Measurements from ENCODE around the gene FOXF2. TPM values are rescaled to one million over a fixed set of nuclear protein-coding genes. Genes with fewer than 3 reads are reported as not detected.

FOXF2 gene

GRCh38 chr6:1438471-1438881 lies 49.1 kb downstream of the FOXF2 start:
- H2AK5ac ChIP-seq (ENCODE audit: low read length): no peak overlapping the region
- no peak for DNase-seq
- WGBS (ENCODE audit: extremely low coverage, insufficient coverage, low lambda C conversion rate): no CpG with 5 or more reads among the region's 12 CpGs
- H3K9ac ChIP-seq (ENCODE audit: low read length): no peak overlapping the region
- no peak overlapping the region for H3K18ac ChIP-seq (ENCODE audit: low read length)
- H3K79me1 ChIP-seq (ENCODE audit: low read length): no peaks in the 10 kb centered on the region
- H2BK5ac ChIP-seq (ENCODE audit: low read length): no peak overlapping the region
- no peaks in the 10 kb centered on the region for H3K36me3 ChIP-seq (ENCODE audit: control insufficient read depth, insufficient read depth, low read length)
- no peak overlapping the region for H3K4ac ChIP-seq (ENCODE audit: low read depth, low read length)
- H2BK15ac ChIP-seq (replicated peaks; ENCODE audit: low read depth): no peak overlapping the region
- no peak overlapping the region for H4K8ac ChIP-seq (ENCODE audit: low read depth, low read length)
- no peak overlapping the region for H2BK120ac ChIP-seq (ENCODE audit: low read depth, low read length)
- H3K4me3 ChIP-seq (ENCODE audit: low read length): no peak overlapping the region
- no peaks in the 10 kb centered on the region for H3K79me2 ChIP-seq (ENCODE audit: control insufficient read depth, insufficient read depth, low read length)
- no peaks in the 10 kb centered on the region for H3K4me1 ChIP-seq (ENCODE audit: control insufficient read depth, low read depth, low read length)
- H3K27ac ChIP-seq (ENCODE audit: low read depth, low read length): no peak overlapping the region
- H3K4me2 ChIP-seq (ENCODE audit: low read length): no peak overlapping the region
- H3K27me3 ChIP-seq (ENCODE audit: insufficient read depth, low read length, poor library complexity): no peaks in the 10 kb centered on the region
- no peak overlapping the region for H3K56ac ChIP-seq (ENCODE audit: low read length)
- no peak overlapping the region for H3K23ac ChIP-seq (ENCODE audit: low read length)
- H4K5ac ChIP-seq (ENCODE audit: low read length): no peak overlapping the region

GRCh38 chr6:1439349-1439748 lies 50.0 kb downstream of the FOXF2 start:
- no peak overlapping the region for H3K4ac ChIP-seq (ENCODE audit: low read depth, low read length)
- no peak overlapping the region for H3K18ac ChIP-seq (ENCODE audit: low read length)
- no peaks in the 10 kb centered on the region for H3K27me3 ChIP-seq (ENCODE audit: insufficient read depth, low read length, poor library complexity)
- H2BK15ac ChIP-seq (replicated peaks; ENCODE audit: low read depth): no peak overlapping the region
- H3K79me1 ChIP-seq (ENCODE audit: low read length): no peaks in the 10 kb centered on the region
- no peak overlapping the region for H2BK5ac ChIP-seq (ENCODE audit: low read length)
- H3K4me1 ChIP-seq (ENCODE audit: control insufficient read depth, low read depth, low read length): no peaks in the 10 kb centered on the region
- H3K4me2 ChIP-seq (ENCODE audit: low read length): no peak overlapping the region
- no peak for DNase-seq
- no peak overlapping the region for H4K5ac ChIP-seq (ENCODE audit: low read length)
- WGBS (ENCODE audit: extremely low coverage, insufficient coverage, low lambda C conversion rate): no CpG with 5 or more reads among the region's 10 CpGs
- no peak overlapping the region for H3K23ac ChIP-seq (ENCODE audit: low read length)
- no peak overlapping the region for H3K4me3 ChIP-seq (ENCODE audit: low read length)
- no peak overlapping the region for H2AK5ac ChIP-seq (ENCODE audit: low read length)
- no peak overlapping the region for H3K27ac ChIP-seq (ENCODE audit: low read depth, low read length)
- H3K9ac ChIP-seq (ENCODE audit: low read length): no peak overlapping the region
- no peaks in the 10 kb centered on the region for H3K36me3 ChIP-seq (ENCODE audit: control insufficient read depth, insufficient read depth, low read length)
- no peak overlapping the region for H2BK120ac ChIP-seq (ENCODE audit: low read depth, low read length)
- H3K56ac ChIP-seq (ENCODE audit: low read length): no peak overlapping the region
- H3K79me2 ChIP-seq (ENCODE audit: control insufficient read depth, insufficient read depth, low read length): no peaks in the 10 kb centered on the region
- H4K8ac ChIP-seq (ENCODE audit: low read depth, low read length): no peak overlapping the region

GRCh38 chr6:1442929-1443328 lies 53.6 kb downstream of the FOXF2 start:
- Histone ChIP-seq H4K5ac (ENCODE audit: low read length) (no peak overlapping the region), H2BK5ac (ENCODE audit: low read length) (no peak overlapping the region), H3K9ac (ENCODE audit: low read length) (no peak overlapping the region), H2AK5ac (ENCODE audit: low read length) (no peak overlapping the region), H3K56ac (ENCODE audit: low read length) (no peak overlapping the region), H3K36me3 (ENCODE audit: control insufficient read depth, insufficient read depth, low read length) (no peaks in the 10 kb centered on the region), H3K27ac (ENCODE audit: low read depth, low read length) (no peak overlapping the region), H3K27me3 (ENCODE audit: insufficient read depth, low read length, poor library complexity) (no peaks in the 10 kb centered on the region), H3K4me3 (ENCODE audit: low read length) (no peak overlapping the region), H3K4me2 (ENCODE audit: low read length) (no peak overlapping the region), H4K8ac (ENCODE audit: low read depth, low read length) (no peak overlapping the region), H3K18ac (ENCODE audit: low read length) (no peak overlapping the region), H3K79me1 (ENCODE audit: low read length) (no peaks in the 10 kb centered on the region), H3K23ac (ENCODE audit: low read length) (no peak overlapping the region), H2BK15ac (replicated peaks; ENCODE audit: low read depth) (no peak overlapping the region), H2BK120ac (ENCODE audit: low read depth, low read length) (no peak overlapping the region), H3K79me2 (ENCODE audit: control insufficient read depth, insufficient read depth, low read length) (no peaks in the 10 kb centered on the region), H3K4me1 (ENCODE audit: control insufficient read depth, low read depth, low read length) (no peaks in the 10 kb centered on the region), H3K4ac (ENCODE audit: low read depth, low read length) (no peak overlapping the region)
- DNase-seq: no peak
- WGBS (ENCODE audit: extremely low coverage, insufficient coverage, low lambda C conversion rate): no CpG with 5 or more reads among the region's 4 CpGs

Small RNA genes lying within 50 kb of the gene (small RNA-seq; reads per million reads assigned to genes)
- gene MIR6720 (ENCODE audit: insufficient read depth): not detected
